ENCODE results near the gene DIS3L2.
A peak's percentile ranks its signal among the peaks of the same experiment; 100 is the strongest.
"Not testable (repeated sequence)": the region's sequence is repeated elsewhere in the genome, so short reads cannot be mapped to it uniquely, and the experiment has no call there.

DIS3L2 gene

GRCh38 chr2:232299927-232300674, 338.6 kb downstream of the DIS3L2 start:
- no peak for DNase-seq (ENCODE audit: low read depth)

- DNase-seq (ENCODE audit: low read depth), result peak; percentile 53
Measured at GRCh38 chr2:232300894-232301387, 339.4 kb downstream of the DIS3L2 start.

GRCh38 chr2:232304236-232304635, 342.7 kb downstream of the DIS3L2 start:
- DNase-seq (ENCODE audit: low read depth), result no peak

GRCh38 chr2:232306741-232307305, 345.3 kb downstream of the DIS3L2 start:
- DNase-seq (ENCODE audit: low read depth), result no peak

- DNase-seq (ENCODE audit: low read depth), result no peak
Measured at GRCh38 chr2:232307854-232308253, 346.3 kb downstream of the DIS3L2 start.

- DNase-seq (ENCODE audit: low read depth), result no peak
Measured at GRCh38 chr2:232308986-232309385, 347.5 kb downstream of the DIS3L2 start.

GRCh38 chr2:232309592-232309991, 348.1 kb downstream of the DIS3L2 start:
- no peak for DNase-seq (ENCODE audit: low read depth)

GRCh38 chr2:232310121-232310520, 348.6 kb downstream of the DIS3L2 start:
- no peak for DNase-seq (ENCODE audit: low read depth)

- DNase-seq (ENCODE audit: low read depth), result no peak
Measured at GRCh38 chr2:232310696-232311095, 349.2 kb downstream of the DIS3L2 start.

GRCh38 chr2:232313645-232314044, 352.1 kb downstream of the DIS3L2 start:
- not testable (repeated sequence) for DNase-seq (ENCODE audit: low read depth)

GRCh38 chr2:232315049-232315922, 353.8 kb downstream of the DIS3L2 start:
- DNase-seq (ENCODE audit: low read depth), result peak; percentile 63

GRCh38 chr2:232315923-232316299, 354.4 kb downstream of the DIS3L2 start:
- no peak for DNase-seq (ENCODE audit: low read depth)

GRCh38 chr2:232316461-232317330, 355.2 kb downstream of the DIS3L2 start:
- no peak for DNase-seq (ENCODE audit: low read depth)

GRCh38 chr2:232318169-232318855, 356.8 kb downstream of the DIS3L2 start:
- DNase-seq (ENCODE audit: low read depth), result no peak

GRCh38 chr2:232319067-232319802, 357.7 kb downstream of the DIS3L2 start:
- no peak for DNase-seq (ENCODE audit: low read depth)

- no peak for DNase-seq (ENCODE audit: low read depth)
Measured at GRCh38 chr2:232319803-232320442, 358.4 kb downstream of the DIS3L2 start.

GRCh38 chr2:232320443-232320803, 358.9 kb downstream of the DIS3L2 start:
- DNase-seq (ENCODE audit: low read depth), result no peak

- DNase-seq (ENCODE audit: low read depth), result no peak
Measured at GRCh38 chr2:232321156-232321816, 359.8 kb downstream of the DIS3L2 start.

GRCh38 chr2:232321817-232322559, 360.5 kb downstream of the DIS3L2 start:
- no peak for DNase-seq (ENCODE audit: low read depth)
